Fibroblast of skin of left biceps (primary cell): ENCODE measurements around the gene TEX19.

Source experiments
- DNase-seq, 2 experiments: peaks; one replicate each; pipeline ENCODE4 v3.0.0-alpha.2; 2013; ENCODE audit warnings: low read depth in 2 of 2

The TEX19 gene

GRCh38 chr17:82321947-82322466 lies 37.0 kb upstream of the TEX19 start:
- no peak for DNase-seq

- no peak for DNase-seq
Measured at GRCh38 chr17:82322526-82323453, 36.3 kb upstream of the TEX19 start.

DNA sequence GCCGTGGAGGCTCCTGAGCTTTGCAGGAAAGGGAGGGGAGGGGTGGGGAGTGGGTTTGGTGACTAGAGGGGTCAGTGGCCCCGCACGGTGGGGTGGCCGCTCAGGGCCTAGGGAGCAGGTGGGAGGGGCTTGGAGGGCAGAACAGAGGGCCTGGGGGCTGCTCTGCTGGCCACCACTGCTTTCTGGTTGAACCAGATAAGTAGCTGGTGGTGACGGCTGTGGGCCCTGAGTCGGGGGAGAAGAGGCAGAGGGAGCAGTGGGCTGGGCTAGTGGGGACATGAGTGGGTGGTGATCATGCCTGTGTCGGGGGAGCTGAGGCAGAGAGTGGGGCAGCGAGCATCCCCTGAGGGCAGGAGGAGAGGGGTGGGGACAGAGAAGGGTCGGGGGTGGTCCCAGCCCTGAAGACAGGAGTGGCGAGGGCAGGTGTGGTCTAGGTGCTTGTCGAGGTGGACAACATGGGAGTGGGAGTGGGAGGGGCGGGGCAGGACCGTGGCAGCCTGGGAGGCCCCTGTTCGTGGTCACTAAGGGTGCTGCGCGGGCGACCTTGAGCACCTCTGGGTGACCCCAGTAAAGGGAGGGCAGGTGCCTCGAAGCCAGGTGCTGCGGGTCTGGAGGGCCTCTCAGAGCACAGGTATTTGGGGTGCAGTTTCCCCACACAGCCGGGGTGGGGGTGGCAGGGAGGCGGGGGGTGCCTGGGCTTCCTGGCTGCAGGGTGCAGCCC lies 35.4 kb upstream of the TEX19 start:
- no peak for DNase-seq

GRCh38 chr17:82324566-82325285 lies 34.3 kb upstream of the TEX19 start:
- no peak for DNase-seq

DNA sequence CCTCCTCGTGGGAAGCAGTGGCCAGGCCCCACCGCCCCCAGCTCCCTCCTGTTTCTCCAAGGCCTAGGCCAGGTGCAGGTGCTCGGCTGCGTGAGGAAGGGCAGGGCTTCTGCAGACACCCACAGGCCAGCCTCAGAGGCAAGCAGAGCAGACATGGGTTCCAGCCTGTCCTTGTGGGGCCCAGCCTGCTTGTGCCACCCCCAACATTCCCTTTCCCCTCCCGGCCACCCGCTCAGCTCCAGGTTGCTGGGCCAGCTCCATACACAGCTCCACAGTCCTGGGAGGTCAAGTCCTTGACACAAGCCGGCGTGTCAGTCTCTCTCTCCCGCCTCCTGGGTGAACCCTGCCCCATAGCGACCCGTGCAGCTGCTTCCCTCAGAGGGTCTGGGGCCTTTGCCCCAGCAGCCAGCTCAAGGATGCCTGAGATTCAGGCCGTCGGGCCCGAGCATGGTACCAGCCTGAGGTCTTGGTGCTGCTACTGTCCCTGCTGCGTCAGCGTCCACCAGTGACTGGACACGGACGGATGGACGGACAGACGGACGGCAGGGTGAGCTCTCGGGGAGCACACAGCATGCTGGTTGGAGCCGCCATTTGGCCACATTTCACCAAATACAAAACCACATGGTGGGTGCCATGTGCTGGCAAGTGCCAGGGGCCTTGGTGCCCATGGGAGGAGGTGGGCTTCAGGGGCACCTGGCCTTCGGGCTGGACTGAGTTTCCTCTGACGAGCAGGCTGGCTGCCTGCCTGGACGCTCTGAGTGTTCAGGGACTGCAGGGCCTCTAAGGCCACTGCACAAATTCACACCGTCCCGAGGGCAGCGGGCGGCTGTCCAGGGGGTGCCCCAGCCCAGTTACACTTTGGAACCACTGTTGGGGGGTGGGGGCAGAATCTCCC lies 33.5 kb upstream of the TEX19 start:
- no peak for DNase-seq

GRCh38 chr17:82327289-82327688 lies 31.8 kb upstream of the TEX19 start:
- no peak for DNase-seq

DNA sequence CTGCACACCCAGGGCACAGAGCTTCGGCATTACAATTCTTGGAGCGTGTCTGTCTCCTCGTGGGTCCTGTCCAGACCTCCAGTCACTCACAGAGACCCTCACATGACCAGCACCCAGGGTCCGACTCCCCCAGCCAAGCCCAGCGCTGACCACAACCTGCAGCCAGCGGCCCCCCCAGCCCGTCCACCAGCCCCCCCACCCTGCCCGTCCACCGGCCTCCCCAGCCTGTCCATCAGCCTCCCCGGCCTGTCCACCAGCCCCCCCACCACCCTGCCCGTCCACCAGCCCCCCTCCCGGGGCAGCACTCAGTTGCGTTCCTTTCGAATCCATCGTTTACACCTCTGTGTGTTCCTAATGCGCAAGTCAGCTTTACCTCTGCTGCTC lies 31.3 kb upstream of the TEX19 start:
- no peak for DNase-seq

- no peak for DNase-seq
Measured at GRCh38 chr17:82328141-82328993, 30.7 kb upstream of the TEX19 start.

DNA sequence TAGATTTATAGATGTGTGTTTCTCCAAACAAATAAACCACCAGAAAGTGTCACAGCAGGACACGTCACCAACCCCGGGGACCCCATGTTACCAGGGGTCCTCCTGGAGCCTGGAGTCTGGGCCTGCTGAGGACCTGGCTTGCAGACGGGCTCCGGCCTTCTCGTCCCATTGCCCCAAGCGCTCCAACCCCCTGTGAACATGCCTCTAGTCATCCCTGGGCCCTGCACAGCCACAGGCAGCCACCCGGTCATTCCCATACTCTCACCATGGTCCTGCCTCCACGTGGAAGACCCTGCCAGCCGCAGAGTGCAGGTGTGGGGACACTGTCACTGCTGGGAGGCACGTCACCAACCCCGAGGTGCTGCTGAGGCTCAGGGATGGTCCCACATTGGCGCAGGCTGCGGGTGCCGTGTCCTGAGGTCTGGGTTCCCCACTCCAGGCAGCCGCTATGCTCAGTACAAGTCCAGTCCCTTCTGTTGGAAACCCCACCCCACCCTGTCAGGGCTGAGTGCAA lies 30.0 kb upstream of the TEX19 start:
- DNase-seq: no peak

DNA sequence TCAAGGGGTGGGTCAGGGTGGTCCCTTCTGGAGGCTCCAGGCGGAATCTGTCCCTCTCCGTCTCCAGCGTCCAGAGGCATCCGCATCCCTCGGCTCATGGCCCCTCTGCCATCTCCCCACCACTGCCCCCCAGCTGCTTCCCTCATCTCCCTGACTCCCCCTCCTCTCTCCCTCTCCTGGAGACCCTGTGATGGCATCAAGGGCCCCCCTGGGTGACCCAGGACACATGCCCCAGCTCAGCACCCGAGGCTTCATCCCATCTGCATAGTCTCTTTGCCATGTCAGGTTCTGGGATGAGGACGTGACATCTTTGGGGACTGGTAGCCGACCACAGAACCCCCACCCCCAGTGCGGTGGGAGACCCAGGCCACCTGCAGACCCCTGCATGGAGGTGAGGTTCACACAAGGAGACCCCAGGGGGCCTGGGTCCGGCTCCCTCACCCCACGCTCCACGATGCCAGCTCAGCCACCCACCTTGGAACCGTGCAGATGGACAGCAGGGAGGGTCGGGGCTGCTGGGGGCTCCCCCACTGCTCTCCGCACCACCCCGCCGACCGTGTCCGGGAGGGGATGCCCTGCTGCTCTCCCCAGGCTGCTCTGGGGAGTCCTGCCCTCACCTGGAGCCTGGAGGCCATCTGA lies 29.2 kb upstream of the TEX19 start:
- DNase-seq: no peak

GRCh38 chr17:82330322-82331239 lies 28.5 kb upstream of the TEX19 start:
- DNase-seq: no peak

DNA sequence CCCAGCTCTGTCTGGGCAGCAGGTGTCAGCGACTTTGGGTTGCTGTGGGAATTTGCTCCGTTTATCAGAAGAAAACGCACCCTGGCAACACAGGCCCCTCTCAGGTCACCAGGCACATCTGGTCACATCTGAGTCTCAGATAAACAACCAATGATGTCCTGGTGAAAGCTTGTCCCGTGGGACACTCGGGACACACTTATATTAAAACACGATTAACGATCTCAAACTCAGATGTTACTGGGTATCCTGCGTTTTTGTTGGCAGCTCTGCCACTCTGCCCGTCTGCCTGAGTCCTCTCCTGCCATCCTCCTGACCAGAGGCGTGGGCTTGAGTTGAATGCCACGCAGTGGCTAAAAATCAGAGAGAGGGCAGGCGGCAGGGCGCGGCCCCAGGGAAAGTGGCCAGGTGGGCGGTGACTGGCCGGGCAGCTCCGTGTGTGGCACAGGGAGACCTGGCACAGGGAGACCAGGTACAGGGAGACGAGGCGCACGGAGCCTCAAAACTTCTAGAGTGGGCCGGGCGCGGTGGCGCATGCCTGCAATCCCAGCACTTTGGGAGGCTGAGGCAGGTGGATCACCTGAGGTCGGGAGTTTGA lies 27.6 kb upstream of the TEX19 start:
- no peak for DNase-seq

DNA sequence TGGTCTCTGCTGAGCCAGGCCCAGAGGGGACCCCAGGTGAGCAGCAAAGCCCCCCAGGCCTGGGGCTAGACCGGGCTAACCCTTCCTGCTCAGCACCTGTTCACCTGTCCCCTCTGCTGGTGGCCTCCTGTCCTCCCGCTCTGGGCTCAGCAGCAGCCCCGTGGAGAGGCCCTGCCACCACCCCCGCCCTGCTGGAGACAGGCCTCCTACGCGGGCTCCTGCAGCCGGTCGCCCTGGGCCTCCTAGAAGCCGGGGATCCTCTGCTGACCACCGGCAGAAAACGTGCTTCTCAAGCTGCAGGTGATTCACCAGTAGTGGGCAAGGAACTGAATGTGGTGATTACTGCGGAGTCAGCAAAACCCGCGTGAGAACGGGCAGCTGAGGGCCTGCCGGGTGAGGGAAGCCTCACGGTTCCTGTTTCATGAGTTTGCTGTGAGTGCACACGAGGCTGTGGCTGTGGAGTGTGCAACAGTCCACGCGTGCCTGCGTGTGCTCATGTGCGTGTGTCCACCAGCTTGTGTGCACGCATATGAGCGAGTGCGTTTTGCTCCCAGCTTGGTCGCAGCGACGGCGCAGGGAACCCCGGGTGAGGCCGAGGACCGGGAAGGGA lies 26.3 kb upstream of the TEX19 start:
- DNase-seq: no peak

- no peak for DNase-seq
Measured at GRCh38 chr17:82333279-82334171, 25.5 kb upstream of the TEX19 start, which contains the start of gene SECTM1. Gene SECTM1, minus strand, starts transcription at chr17:82333766. Its CDS starts 6,526 bp downstream, at chr17:82327240.

- DNase-seq: no peak
Measured at GRCh38 chr17:82334204-82334621, 24.8 kb upstream of the TEX19 start.
